SIG-M5 treated with dmso at 0.1 percent for 504 hours (cell line): ENCODE results near the gene ALOX15B.
"Not testable (repeated sequence)": the region's sequence is repeated elsewhere in the genome, so short reads cannot be mapped to it uniquely, and the experiment has no call there.

Experiments used
- DNase-seq: peaks from one replicate; lab custom pipeline; 2025; ENCODE audit not compliant: unreplicated experiment; lab: John Stamatoyannopoulos, UW

Gene ALOX15B

DNA sequence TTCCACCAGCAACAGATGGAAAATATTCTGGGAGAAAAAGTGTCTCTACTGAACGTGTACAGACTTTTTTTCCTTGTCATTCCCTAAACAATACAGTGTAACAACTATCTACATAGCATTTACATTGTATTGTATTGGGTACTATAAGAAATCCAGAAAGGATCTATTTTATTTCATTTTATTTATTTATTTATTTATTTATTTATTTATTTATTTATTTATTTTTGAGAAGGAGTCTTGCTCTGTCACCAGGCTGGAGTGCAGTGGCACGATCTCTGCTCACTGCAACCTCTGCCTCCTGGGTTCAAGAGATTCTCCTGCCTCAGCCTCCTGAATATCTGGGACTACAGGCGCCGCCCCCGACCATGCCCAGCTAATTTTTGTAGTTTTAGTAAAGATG is 39.1 kb downstream of the ALOX15B start:
- DNase-seq, result not testable (repeated sequence)

DNA sequence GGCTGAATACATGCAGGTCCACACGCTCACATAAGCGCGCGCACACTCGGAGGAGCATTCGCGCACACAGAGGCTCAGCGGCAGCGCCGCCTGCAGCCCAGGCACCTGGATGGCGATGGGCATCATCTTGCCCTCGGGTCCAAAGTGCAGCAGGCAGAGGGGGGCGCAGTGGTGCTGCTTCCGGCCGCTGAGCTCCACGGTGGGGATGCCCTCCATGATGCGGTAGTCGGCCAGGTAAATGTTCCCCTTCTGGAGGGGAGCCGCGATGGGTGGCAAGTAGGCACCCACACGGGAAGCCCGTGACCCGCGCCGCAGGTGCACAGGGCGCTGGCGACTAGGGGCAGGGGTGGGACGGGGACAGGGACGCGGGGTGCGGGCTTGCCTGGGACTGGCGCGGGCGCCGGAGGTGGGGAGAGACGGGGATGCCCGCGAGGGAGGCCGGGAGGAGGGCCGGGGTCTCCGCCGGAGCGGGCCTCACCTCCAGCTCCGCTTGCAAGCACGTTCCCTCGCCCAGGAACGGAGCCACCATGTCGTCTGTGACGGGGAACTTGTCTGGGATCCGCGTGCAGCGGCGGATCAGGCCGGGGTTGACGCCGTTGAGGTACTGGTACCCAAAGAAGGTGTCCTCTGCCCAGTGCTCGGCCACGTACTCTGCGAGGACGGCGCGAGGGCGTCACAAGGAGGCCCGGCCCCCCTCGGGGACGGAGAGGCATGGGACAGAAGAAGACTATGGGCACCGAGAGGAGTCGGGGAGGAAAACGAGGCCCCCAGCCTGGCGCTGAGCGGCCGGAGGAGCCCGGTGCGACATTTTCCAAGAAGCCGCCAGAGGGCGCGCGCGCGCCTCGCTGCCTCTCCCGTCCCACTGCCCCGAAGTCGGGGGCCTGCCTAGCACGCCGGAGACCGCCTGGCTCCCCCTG is 40.7 kb downstream of the ALOX15B start:
- peak; percentile 34 for DNase-seq

DNA sequence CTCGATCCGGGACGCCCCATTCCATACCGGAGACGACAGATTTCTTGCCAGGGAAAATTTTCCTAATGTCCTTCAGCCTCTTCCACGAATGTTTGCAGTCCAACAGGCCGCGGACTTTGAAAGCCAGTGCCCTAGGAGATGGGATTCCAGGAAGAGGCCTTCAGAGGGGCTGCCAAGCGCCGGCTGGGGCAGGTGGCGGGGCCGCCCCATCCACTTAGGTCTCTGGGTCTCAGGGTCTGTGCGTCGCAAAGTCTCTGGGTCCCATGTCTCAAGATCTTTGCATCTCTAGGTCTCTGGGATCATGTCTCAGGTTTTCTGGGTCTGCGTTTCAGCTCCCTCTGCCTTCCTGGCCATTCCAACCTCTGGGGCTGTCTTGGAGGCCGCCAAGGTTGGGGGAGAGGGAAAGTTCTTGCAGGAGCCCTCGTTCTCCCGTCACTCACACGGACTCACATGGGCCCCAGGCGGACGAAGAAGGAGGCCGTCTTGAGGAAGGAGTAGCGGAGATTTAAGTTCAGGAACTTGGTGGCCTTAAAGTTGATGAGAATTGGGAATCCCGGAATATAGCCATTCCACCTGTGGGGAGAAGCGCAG is 41.4 kb downstream of the ALOX15B start:
- no peak for DNase-seq

GRCh38 chr17:8080799-8081219 is 42.0 kb downstream of the ALOX15B start:
- DNase-seq, result no peak

GRCh38 chr17:8081876-8082275 is 43.0 kb downstream of the ALOX15B start:
- no peak for DNase-seq

GRCh38 chr17:8082292-8082691 is 43.4 kb downstream of the ALOX15B start:
- no peak for DNase-seq

GRCh38 chr17:8084250-8084649 is 45.4 kb downstream of the ALOX15B start:
- DNase-seq, result no peak

- DNase-seq, result no peak
Measured at GRCh38 chr17:8087075-8087951, 48.5 kb downstream of the ALOX15B start, which contains the start of gene ALOX12B. ALOX12B (minus strand) TSS chr17:8087716; CDS start chr17:8087442, 274 bp downstream.

DNA sequence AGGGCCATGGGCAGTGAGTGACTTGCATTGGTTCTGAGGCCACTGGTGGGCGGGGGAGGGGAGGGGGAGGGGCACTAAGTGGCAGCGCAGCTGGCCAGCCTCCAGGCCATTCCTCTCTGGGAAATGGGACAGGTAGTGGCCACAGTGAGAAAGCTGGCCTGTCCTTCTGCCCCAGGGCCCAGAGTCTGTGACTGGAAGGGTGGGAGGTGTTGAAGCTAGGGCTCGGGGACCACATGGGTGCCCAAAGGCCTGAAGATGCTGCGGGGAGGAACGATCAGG is 49.0 kb downstream of the ALOX15B start:
- DNase-seq, result no peak

GRCh38 chr17:8089728-8090127 is 50.9 kb downstream of the ALOX15B start:
- no peak for DNase-seq

DNA sequence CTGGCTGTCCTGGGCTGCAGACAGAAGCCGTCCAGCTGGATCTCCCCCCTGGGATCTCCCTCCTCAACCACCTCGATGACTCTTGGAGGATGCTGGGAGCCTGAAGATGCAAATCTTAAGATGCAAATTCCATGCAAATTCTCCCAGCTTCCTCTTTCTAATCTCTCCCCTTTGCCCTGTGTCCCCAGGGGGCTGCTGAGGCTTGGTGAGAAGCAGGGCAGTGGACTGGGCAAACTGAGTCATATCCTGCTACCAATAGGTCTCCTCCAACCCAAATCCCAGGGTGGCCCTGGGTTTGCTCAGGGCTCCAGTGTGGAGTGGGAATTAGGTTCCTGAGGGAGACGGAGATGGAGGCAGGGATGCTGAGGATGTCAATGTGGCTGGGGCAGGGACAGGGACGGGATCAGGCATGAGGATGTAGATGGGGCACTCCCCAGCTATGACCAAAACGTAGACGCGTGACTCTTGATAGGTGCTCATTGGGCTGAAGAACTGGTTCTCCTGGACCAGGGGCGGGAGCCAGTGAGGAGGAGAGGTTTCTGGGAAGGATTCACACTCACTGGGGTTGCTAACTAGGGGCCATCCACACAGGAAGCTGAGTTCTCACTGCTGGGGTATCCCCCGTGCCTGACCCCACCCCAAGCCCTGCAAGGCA is 52.3 kb downstream of the ALOX15B start:
- DNase-seq, result peak; percentile 8

DNA sequence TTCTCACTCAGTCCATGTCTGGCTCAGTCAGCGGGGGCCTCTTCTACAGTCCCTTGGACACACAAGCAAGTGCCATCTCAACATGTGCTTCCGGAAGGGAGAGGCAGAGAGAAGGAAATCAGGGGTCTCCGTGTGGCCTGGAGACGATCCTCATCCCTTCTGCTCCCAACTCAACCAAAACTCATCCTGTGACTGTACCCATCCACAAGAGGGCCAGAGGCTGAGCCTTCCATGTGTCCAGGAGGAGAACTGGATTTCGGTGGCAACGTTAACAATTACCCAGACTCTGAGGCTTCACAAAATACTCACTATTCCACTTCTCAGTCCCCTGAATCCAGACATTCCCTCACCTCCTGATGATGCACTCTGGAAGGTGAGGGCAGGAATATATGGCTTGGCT is 56.5 kb downstream of the ALOX15B start:
- no peak for DNase-seq

- DNase-seq, result no peak
Measured at GRCh38 chr17:8096541-8096940, 57.7 kb downstream of the ALOX15B start.
